ENCODE results near the gene SARM1.

GRCh38 chr17:28364665-28365363 is 6.7 kb upstream of the SARM1 start, which contains the start of gene SEBOX:
- TF ChIP-seq, protein P1, sequence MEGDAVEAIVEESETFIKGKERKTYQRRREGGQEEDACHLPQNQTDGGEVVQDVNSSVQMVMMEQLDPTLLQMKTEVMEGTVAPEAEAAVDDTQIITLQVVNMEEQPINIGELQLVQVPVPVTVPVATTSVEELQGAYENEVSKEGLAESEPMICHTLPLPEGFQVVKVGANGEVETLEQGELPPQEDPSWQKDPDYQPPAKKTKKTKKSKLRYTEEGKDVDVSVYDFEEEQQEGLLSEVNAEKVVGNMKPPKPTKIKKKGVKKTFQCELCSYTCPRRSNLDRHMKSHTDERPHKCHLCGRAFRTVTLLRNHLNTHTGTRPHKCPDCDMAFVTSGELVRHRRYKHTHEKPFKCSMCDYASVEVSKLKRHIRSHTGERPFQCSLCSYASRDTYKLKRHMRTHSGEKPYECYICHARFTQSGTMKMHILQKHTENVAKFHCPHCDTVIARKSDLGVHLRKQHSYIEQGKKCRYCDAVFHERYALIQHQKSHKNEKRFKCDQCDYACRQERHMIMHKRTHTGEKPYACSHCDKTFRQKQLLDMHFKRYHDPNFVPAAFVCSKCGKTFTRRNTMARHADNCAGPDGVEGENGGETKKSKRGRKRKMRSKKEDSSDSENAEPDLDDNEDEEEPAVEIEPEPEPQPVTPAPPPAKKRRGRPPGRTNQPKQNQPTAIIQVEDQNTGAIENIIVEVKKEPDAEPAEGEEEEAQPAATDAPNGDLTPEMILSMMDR (IDR thresholded peaks at IDR 0.05; ENCODE audit: poor library complexity, severe bottlenecking) = no peak
- TF ChIP-seq EZH2 (IDR thresholded peaks at IDR 0.05; ENCODE audit: borderline replicate concordance, insufficient read depth, low read length, poor library complexity, severe bottlenecking) (no peak), RAD21 (conservative IDR thresholded peaks at IDR 0.05) (no peak)
- TF ChIP-seq, protein P2, sequence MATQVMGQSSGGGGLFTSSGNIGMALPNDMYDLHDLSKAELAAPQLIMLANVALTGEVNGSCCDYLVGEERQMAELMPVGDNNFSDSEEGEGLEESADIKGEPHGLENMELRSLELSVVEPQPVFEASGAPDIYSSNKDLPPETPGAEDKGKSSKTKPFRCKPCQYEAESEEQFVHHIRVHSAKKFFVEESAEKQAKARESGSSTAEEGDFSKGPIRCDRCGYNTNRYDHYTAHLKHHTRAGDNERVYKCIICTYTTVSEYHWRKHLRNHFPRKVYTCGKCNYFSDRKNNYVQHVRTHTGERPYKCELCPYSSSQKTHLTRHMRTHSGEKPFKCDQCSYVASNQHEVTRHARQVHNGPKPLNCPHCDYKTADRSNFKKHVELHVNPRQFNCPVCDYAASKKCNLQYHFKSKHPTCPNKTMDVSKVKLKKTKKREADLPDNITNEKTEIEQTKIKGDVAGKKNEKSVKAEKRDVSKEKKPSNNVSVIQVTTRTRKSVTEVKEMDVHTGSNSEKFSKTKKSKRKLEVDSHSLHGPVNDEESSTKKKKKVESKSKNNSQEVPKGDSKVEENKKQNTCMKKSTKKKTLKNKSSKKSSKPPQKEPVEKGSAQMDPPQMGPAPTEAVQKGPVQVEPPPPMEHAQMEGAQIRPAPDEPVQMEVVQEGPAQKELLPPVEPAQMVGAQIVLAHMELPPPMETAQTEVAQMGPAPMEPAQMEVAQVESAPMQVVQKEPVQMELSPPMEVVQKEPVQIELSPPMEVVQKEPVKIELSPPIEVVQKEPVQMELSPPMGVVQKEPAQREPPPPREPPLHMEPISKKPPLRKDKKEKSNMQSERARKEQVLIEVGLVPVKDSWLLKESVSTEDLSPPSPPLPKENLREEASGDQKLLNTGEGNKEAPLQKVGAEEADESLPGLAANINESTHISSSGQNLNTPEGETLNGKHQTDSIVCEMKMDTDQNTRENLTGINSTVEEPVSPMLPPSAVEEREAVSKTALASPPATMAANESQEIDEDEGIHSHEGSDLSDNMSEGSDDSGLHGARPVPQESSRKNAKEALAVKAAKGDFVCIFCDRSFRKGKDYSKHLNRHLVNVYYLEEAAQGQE (IDR thresholded peaks at IDR 0.05; ENCODE audit: borderline replicate concordance) = no peak
